Measurements from ENCODE around the gene FSHB. TPM values are rescaled to one million over a fixed set of nuclear protein-coding genes. Genes with fewer than 3 reads are reported as not detected.
"Not testable (repeated sequence)": the region's sequence is repeated elsewhere in the genome, so short reads cannot be mapped to it uniquely, and the experiment has no call there.

The FSHB gene
- total RNA-seq, 1 donor from 2014 or later, result not detected

DNA sequence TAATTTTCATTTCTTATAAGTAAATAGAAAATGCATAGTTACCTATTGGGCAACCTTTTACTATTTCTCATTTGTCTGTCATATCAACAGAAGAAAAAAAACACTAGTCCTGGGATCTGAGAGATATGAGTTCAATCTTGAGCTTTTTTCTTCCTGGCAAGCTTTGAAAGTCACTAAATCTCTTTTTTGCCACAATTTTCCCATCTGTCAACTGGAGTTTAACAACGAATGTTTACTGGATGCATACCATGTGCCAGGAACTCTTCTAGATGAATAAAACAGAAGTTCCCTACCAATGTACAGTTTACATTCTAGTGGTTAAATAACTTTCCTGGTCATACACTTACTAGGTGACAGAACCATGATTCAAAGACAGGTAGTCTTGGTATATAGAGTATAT lies 31.0 kb downstream of the FSHB start:
- Mint-ChIP-seq H3K4me3 (no peak overlapping the region), H3K27ac (no peak overlapping the region), H3K27me3 (peaks cover 2% of the 10 kb centered on the region), H3K9me3 (no peaks in the 10 kb centered on the region), H3K36me3 (ENCODE audit: low read depth) (no peaks in the 10 kb centered on the region), H3K4me1 (no peaks in the 10 kb centered on the region)
- intact Hi-C loops (cut with micrococcal nuclease), result no loop called here
- ATAC-seq (ENCODE audit: low read depth) (no peak), DNase-seq (no peak)
- POLR2A ChIA-PET, result no interaction called here
- CTCF ChIA-PET, result no interaction called here
- TF ChIP-seq, protein P1, sequence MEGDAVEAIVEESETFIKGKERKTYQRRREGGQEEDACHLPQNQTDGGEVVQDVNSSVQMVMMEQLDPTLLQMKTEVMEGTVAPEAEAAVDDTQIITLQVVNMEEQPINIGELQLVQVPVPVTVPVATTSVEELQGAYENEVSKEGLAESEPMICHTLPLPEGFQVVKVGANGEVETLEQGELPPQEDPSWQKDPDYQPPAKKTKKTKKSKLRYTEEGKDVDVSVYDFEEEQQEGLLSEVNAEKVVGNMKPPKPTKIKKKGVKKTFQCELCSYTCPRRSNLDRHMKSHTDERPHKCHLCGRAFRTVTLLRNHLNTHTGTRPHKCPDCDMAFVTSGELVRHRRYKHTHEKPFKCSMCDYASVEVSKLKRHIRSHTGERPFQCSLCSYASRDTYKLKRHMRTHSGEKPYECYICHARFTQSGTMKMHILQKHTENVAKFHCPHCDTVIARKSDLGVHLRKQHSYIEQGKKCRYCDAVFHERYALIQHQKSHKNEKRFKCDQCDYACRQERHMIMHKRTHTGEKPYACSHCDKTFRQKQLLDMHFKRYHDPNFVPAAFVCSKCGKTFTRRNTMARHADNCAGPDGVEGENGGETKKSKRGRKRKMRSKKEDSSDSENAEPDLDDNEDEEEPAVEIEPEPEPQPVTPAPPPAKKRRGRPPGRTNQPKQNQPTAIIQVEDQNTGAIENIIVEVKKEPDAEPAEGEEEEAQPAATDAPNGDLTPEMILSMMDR (IDR thresholded peaks at IDR 0.05), result no peak

DNA sequence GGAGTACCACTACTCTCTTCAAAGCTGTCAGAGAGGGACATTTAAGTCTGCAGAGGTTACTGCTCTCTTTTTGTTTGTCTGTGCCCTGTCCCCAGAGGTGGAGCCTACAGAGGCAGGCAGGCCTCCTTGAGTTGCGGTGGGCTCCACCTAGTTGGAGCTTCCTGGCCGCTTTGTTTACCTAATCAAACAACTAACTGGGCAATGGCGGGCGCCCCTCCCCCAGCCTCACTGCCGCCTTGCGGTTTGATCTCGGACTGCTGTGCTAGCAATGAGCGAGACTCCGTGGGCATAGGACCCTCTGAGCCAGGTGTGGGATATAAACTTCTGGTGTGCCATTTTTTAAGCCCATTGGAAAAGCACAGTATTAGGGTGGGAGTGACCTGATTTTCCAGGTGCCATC lies 37.8 kb downstream of the FSHB start:
- DNase-seq; H3K4me1 Mint-ChIP-seq; H3K4me3 Mint-ChIP-seq; H3K27ac Mint-ChIP-seq; H3K9me3 Mint-ChIP-seq; POLR2A ChIA-PET; H3K36me3 Mint-ChIP-seq (ENCODE audit: low read depth); CTCF ChIA-PET; intact Hi-C loops (cut with micrococcal nuclease); ATAC-seq (ENCODE audit: low read depth): not testable (repeated sequence)
- H3K27me3 Mint-ChIP-seq, result peaks cover 18% of the 10 kb centered on the region

DNA sequence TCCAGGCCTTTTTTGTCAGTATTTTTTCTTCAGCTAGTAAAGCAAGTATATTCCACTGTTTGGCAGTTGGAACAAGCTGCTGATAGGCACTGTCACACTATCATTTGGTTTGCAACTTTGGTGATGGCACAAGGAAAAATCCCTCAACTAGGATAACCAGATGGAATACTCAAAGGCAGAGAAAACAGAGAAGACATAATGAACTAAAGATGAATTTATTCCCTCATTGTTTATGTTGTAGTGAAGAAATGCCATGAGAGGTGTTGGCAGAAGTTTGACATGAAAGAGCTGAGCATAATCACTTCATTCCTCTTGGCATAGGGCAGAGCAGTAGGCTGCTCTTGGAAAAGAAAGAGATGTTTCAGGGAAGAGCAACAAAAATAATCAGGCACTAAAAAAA lies 39.9 kb downstream of the FSHB start:
- no peak for ATAC-seq (ENCODE audit: low read depth)
- Mint-ChIP-seq H3K4me3 (no peak overlapping the region), H3K9me3 (no peaks in the 10 kb centered on the region), H3K36me3 (ENCODE audit: low read depth) (no peaks in the 10 kb centered on the region), H3K27me3 (peaks cover 18% of the 10 kb centered on the region), H3K27ac (no peak overlapping the region), H3K4me1 (no peaks in the 10 kb centered on the region)
- intact Hi-C loops (cut with micrococcal nuclease), result no loop called here
- ChIA-PET CTCF (no interaction called here), POLR2A (no interaction called here)
- TF ChIP-seq, protein P1 (IDR thresholded peaks at IDR 0.05), result no peak
- DNase-seq, result no peak

DNA sequence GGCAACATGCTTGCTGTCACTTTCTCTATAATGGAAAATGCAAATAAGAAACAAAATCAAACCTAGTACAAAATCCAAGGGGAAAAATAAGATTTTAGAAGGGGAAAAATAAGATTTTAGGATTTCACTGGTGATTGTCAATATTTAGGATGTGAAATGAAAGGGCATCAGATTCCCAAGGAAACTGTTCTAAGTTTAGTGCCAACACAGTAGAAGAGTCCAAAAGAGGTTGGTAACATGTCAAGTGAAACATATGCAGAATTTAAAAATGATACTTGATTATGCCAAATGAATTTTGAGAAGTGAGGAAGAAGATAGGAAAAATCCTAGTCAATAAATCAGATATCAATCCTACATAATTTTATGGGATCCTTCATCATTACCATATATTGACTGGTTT lies 46.4 kb downstream of the FSHB start:
- DNase-seq, result no peak
- CTCF ChIA-PET, result no interaction called here
- POLR2A ChIA-PET, result no interaction called here
- Mint-ChIP-seq H3K4me1 (peaks cover 11% of the 10 kb centered on the region), H3K27ac (no peak overlapping the region), H3K36me3 (ENCODE audit: low read depth) (no peaks in the 10 kb centered on the region), H3K9me3 (no peaks in the 10 kb centered on the region), H3K4me3 (no peak overlapping the region), H3K27me3 (peaks cover 10% of the 10 kb centered on the region)
- ATAC-seq (ENCODE audit: low read depth), result no peak
- TF ChIP-seq, protein P1 (IDR thresholded peaks at IDR 0.05), result no peak
- intact Hi-C loops (cut with micrococcal nuclease), result no loop called here

DNA sequence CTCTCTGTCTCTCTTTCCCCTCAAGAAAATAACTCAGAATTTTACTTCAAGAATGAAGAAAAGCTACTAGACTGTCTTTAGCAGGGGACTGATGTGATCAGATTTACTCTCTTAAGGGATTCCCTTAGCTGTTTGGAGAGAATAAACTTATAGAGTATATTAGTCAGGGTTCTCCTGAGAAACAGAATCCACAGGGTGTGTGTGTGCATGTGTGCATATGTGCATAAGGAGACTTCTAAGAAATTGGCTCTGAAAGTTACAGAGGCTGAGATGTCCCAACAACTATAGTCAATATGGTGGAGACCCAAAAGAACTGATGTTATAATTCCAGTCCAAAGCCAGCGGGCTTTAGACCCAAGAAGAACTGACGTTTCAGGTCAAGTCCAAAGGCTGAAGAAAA lies 49.0 kb downstream of the FSHB start:
- ChIA-PET POLR2A (no interaction called here), CTCF (no interaction called here)
- H3K4me1 Mint-ChIP-seq, result peaks cover 14% of the 10 kb centered on the region
- TF ChIP-seq, protein P1 (IDR thresholded peaks at IDR 0.05), result no peak
- no peaks in the 10 kb centered on the region for H3K9me3 Mint-ChIP-seq
- no peak for ATAC-seq (ENCODE audit: low read depth)
- DNase-seq, result no peak
- peaks cover 6% of the 10 kb centered on the region for H3K27me3 Mint-ChIP-seq
- H3K36me3 Mint-ChIP-seq (ENCODE audit: low read depth), result no peaks in the 10 kb centered on the region
- H3K4me3 Mint-ChIP-seq, result no peak overlapping the region
- intact Hi-C loops (cut with micrococcal nuclease), result no loop called here
- no peak overlapping the region for H3K27ac Mint-ChIP-seq

All from activated B cell treated with CpG ODN at 0.5 μM for 24 hours (primary cell).